WTC11 (cell line): ENCODE measurements around the gene TTLL10.

Experiments
- CREM ChIP-seq: sonication (generic); formaldehyde crosslinking; IDR thresholded peaks from 2 replicates; pipeline ENCODE4 v1.8.1; 2022; ENCODE audit warnings: mild to moderate bottlenecking, missing genetic modification reagents, moderate library complexity
- E2F1 ChIP-seq: sonication (generic); formaldehyde crosslinking; IDR thresholded peaks from 2 replicates; pipeline ENCODE4 v1.8.0; 2022; ENCODE audit warnings: mild to moderate bottlenecking, missing genetic modification reagents
- ETV6 ChIP-seq: sonication (generic); formaldehyde crosslinking; IDR thresholded peaks from 2 replicates; pipeline ENCODE4 v1.8.1; 2022; ENCODE audit warnings: mild to moderate bottlenecking, missing genetic modification reagents
- FOXP1 ChIP-seq: sonication (generic); formaldehyde crosslinking; IDR thresholded peaks from 2 replicates; pipeline ENCODE4 v1.8.0; 2022; ENCODE audit warnings: missing genetic modification reagents, mild to moderate bottlenecking, moderate library complexity, borderline replicate concordance
- NFYB ChIP-seq: sonication (generic); formaldehyde crosslinking; conservative IDR thresholded peaks from 2 replicates; pipeline ENCODE4 v1.8.0; 2022; ENCODE audit warnings: low read depth, missing genetic modification reagents
- NR2C2 ChIP-seq: sonication (generic); formaldehyde crosslinking; IDR thresholded peaks from 2 replicates; pipeline ENCODE4 v1.8.0; 2022; ENCODE audit warnings: mild to moderate bottlenecking, missing genetic modification reagents
- PRDM15 ChIP-seq: sonication (generic); formaldehyde crosslinking; IDR thresholded peaks from 2 replicates; pipeline ENCODE4 v1.8.0; 2022; ENCODE audit warnings: missing genetic modification reagents
- RELA ChIP-seq: sonication (generic); formaldehyde crosslinking; IDR thresholded peaks from 2 replicates; pipeline ENCODE4 v1.8.1; 2022; ENCODE audit warnings: missing genetic modification reagents, mild to moderate bottlenecking, borderline replicate concordance
- TF ChIP-seq, protein P1 (sequence below): fragments of 200-600 bp; IDR thresholded peaks from 2 replicates; pipeline ENCODE4 v1.8.0; 2022; ENCODE audit warnings: antibody characterized with exemption
- TF ChIP-seq, protein P2 (sequence below): sonication (generic); formaldehyde crosslinking; IDR thresholded peaks from 2 replicates; pipeline ENCODE4 v1.8.1; 2023; ENCODE audit warnings: mild to moderate bottlenecking, missing genetic modification reagents, moderate library complexity

DNA sequence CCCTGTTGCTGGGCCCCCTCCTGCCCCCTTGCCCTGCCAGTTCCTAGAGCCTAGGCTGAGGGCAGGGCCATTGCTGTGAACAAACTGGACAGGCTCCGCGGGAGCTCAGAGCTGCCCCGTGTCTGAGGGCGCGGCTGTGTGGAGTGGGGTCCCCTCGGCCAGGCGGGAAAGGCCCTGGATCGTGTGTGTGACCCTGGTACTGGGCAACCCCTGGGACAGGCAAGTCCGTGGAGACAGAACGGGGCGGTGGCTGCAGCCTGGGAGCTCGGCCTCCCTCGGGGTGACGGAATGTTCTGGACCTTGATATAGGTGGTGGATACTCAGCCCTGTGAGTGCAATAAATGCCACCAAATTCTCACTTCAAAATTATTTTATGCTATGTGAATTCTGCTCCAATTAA is 30.0 kb upstream of the TTLL10 start:
- no peak for TF ChIP-seq PRDM15
- TF ChIP-seq, protein P1, sequence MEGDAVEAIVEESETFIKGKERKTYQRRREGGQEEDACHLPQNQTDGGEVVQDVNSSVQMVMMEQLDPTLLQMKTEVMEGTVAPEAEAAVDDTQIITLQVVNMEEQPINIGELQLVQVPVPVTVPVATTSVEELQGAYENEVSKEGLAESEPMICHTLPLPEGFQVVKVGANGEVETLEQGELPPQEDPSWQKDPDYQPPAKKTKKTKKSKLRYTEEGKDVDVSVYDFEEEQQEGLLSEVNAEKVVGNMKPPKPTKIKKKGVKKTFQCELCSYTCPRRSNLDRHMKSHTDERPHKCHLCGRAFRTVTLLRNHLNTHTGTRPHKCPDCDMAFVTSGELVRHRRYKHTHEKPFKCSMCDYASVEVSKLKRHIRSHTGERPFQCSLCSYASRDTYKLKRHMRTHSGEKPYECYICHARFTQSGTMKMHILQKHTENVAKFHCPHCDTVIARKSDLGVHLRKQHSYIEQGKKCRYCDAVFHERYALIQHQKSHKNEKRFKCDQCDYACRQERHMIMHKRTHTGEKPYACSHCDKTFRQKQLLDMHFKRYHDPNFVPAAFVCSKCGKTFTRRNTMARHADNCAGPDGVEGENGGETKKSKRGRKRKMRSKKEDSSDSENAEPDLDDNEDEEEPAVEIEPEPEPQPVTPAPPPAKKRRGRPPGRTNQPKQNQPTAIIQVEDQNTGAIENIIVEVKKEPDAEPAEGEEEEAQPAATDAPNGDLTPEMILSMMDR, result no peak
- no peak for TF ChIP-seq RELA
- no peak for TF ChIP-seq CREM (CRISPR knock-in tag)
- no peak for TF ChIP-seq NFYB (CRISPR knock-in tag)
- no peak for TF ChIP-seq E2F1 (CRISPR knock-in tag)
- no peak for TF ChIP-seq ETV6 (CRISPR knock-in tag)
- TF ChIP-seq, protein P2, sequence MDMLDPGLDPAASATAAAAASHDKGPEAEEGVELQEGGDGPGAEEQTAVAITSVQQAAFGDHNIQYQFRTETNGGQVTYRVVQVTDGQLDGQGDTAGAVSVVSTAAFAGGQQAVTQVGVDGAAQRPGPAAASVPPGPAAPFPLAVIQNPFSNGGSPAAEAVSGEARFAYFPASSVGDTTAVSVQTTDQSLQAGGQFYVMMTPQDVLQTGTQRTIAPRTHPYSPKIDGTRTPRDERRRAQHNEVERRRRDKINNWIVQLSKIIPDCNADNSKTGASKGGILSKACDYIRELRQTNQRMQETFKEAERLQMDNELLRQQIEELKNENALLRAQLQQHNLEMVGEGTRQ (CRISPR knock-in tag), result no peak
- no peak for TF ChIP-seq NR2C2
- TF ChIP-seq FOXP1 (CRISPR knock-in tag), result no peak
